HG02798 (cell line): ENCODE measurements around the gene PURB.
A peak's percentile ranks its signal among the peaks of the same experiment; 100 is the strongest.
"Not testable (repeated sequence)": the region's sequence is repeated elsewhere in the genome, so short reads cannot be mapped to it uniquely, and the experiment has no call there.

Experiments used
- ATAC-seq: cut with Tn5 transposase; IDR thresholded peaks from one replicate; pipeline ENCODE4 v1.9.1; 2021; ENCODE audit warnings: mild to moderate bottlenecking; ENCODE audit not compliant: unreplicated experiment, poor library complexity

Gene PURB

DNA sequence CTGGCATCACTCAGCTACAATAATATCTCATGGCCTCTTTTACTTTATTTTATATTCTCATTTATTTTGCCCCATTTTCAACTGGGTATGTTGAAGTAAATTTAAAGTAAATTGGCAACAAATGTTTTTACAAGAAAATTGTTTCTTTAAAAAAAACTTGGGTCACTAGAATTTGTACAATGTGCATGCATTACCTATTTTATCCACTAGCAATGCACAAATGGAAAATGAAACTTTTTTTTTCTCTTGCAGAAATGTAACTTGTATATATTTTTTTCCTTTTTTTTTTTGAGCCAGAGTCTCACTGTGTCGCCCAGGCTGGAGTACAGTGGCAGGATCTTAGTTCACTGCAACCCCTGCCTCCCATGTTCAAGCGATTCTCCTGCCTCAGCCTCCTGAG lies 27.2 kb downstream of the PURB start:
- no peak for ATAC-seq

- ATAC-seq: no peak
Measured at GRCh38 chr7:44854644-44855364, 30.5 kb downstream of the PURB start.

DNA sequence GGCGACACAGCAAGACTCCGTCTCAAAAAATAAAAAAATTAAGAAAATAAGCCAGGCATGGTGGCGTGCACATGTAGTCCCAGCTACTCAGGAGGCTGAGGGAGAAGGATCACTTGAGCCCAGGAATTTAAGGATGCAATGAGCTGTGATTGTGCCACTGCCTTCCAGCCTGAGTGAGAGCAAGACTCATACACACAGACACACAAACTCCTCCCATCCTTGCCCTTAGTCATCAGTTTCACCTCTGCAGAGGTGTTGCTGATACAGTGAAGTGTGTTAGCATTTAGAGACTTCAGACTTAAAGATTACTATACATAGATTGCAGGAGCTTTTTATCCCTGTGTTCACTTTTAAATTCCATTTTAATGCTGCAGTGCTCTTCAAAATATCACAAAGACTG lies 31.9 kb downstream of the PURB start:
- no peak for ATAC-seq

DNA sequence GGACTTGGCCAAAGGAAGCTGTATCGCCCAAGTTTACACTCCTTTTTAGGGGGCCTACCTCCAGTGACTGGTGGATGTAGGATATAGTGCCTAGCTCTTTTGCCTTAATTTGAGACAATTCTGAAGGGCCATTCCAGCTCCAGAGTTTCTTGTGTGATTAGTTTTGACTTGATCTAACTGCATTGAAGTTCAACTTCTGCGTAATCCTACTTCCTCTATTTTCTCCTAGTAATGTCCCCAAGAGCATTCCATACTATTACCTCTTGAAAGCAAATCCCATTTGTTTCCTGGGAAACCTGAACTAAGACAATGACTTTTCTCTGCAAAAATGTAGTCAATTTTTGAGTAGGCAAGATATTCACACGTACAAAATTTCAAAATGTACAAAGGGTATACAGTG lies 32.7 kb downstream of the PURB start:
- ATAC-seq: no peak

DNA sequence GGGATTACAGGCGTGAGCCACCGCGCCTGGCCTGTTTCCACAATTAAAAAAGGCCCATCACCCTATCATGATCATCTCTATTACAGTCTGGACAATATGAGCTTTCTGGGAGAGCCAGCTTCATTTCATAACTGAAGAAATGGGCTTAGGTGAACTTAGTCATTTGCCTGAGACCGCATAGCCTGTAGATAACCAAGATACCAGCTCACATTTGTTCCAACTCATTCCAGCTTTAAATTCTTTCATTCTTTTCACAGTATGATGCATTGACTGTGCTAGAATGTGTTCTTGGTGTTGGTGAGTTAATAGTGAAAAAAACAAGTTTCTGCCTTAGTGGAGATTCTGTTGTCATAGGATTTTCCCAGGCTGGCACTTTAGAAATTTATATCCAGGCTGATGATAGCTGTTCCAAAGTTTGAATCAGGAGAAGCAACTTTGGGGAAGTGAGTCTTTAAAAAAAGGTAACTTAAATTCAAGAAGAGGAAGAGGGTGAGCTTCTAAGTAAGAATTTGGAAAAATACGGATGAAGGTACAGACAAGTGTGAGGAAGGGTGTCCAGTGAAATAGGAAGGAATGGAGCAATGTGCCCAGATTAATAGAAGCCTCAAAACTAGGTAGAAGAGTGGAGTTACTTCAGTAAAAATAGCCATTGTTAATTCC lies 35.3 kb downstream of the PURB start:
- no peak for ATAC-seq

GRCh38 chr7:44849259-44849884 lies 36.0 kb downstream of the PURB start:
- no peak for ATAC-seq

GRCh38 chr7:44847920-44848634 lies 37.3 kb downstream of the PURB start, which contains the start of gene H2AZ2:
TSS of gene H2AZ2 (minus strand) at chr7:44848087. CDS start at chr7:44847971, 116 bp downstream.
- ATAC-seq: peak; percentile 90

DNA sequence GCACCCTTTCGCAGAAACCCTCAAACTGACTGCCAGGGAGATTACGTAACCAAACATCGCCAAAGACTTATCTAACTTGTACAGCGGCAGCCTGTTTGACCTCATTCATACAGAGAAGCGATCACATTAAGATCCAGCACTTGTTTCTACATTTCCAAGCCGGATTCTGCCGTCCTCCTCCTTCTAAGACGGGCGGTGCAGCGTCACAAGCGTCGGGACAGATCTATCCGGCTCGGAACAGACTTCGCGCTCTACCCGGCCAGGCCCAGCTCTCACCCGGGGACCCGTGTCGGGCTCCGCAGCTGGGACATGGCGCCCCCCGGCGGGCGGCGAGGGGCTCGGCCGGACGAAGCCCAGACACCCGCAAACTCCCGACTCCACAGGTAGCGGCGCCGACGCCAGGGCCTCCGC lies 37.8 kb downstream of the PURB start:
- ATAC-seq: peak; percentile 72

- ATAC-seq: no peak
Measured at GRCh38 chr7:44846816-44847508, 38.4 kb downstream of the PURB start.

- not testable (repeated sequence) for ATAC-seq
Measured at GRCh38 chr7:44846390-44846789, 38.9 kb downstream of the PURB start.

DNA sequence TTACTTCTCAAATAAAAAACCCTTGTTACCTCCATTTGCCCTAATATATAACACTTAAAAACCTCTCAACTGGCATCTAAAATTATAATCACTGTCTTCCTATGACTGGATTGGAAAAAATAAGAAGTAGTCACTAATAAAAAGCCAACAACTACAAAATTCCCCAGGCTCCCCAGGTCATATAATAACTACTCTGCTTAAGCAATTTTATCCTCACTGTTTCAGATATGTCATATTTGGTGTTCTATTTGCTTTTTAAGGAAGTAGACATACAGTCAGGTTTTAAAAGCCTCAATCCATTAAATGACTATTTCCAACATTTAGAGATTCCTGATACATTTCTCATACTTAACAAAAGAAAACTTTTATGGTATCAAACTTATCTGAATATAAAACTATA lies 39.9 kb downstream of the PURB start:
- no peak for ATAC-seq

DNA sequence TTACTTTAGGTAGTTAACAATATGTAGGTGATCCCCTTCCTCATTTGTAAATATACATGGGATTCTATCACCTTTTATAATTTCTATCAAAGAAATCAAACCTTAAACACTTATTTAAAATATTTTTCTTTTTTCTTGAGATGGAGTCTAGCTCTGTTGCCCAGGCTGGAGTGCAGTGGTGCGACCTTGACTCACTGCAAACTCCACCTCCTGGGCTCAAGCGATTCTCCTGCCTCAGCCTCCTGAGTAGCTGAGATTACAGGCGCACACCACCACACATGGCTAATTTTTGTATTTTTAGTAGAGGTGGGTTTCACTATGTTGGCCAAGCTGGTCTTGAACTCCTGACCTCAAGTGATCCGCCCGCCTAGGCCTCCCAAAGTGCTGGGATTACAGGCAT lies 41.9 kb downstream of the PURB start:
- not testable (repeated sequence) for ATAC-seq

DNA sequence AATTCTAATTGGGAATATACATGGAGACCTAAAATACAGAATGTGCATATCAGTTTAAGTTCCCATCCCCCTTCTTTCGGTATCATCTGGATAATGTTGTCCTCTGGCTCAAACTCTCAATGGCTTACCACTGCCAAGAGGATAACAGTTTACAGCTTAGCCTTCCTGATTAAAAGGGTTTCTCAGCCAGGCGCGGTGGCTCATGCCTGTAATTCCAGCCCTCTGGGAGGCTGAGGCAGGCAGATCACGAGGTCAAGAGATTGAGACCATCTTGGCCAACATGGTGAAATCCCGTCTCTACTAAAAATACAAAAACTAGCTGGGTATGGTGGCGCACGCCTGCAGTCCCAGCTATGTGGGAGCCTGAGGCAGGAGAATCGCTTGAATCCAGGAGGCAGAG lies 42.7 kb downstream of the PURB start:
- not testable (repeated sequence) for ATAC-seq

DNA sequence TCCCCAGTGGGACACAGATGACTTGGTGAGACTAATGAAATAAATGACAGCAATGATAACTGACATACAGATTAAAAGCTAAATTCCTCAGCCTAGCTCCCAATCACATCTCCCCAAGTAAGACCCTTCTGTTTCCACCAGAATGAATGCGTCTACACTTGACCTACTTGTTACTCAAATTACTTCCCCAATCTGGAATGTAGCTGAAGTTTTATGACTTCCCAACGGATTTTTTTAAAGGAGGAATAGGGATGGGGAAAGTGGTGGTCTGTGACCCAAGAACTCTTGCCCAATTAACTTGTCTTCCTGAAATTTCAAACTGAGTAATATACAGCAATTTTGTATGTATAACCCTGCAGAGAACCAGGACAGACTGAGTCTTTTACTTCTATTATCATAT lies 46.6 kb downstream of the PURB start:
- no peak for ATAC-seq

DNA sequence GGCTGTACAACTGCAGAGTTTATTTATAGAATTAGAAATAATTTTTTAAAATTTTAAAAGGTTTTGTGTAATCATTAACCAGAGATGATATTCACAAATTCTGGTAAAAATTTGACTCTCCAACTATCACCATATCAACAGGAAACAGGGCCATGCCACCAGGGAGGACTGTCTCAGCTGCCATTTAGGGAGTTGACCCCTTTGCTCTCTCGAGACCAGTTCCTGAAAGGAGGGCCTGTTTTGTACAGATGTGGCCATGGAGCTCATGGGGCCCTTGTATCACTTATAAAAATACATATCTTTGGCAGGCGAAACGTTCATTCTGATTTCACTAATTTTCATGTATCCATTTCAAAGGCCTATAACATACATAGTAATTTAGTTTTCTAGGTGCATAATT lies 57.8 kb downstream of the PURB start:
- ATAC-seq: no peak
